B cell (primary cell): Measurements from ENCODE around the gene NUP58. TPM values are rescaled to one million over a fixed set of nuclear protein-coding genes. Genes with fewer than 3 reads are reported as not detected.

Source experiments
- ATAC-seq: fragments of 200-7000 bp; cut with Tn5 transposase; one replicate; pipeline ENCODE4 v1.10.0; 2021; ENCODE audit warnings: low read depth, mild to moderate bottlenecking, moderate number of reproducible peaks, moderate library complexity
- CTCF ChIA-PET: fragments of 350-600 bp; sonication (Branson Sonifier 250); formaldehyde crosslinking; loops from one replicate; lab custom pipeline; 2021; ENCODE audit warnings: antibody characterized with exemption, inconsistent platforms; lab: Charles Lee
- POLR2A ChIA-PET: fragments of 350-600 bp; sonication (Branson Sonifier 250); formaldehyde crosslinking; loops from one replicate; lab custom pipeline; 2021; ENCODE audit warnings: antibody characterized with exemption; lab: Charles Lee
- DNase-seq: peaks from one replicate; pipeline ENCODE4 v3.0.0; 2013
- H2AFZ ChIP-seq: 2 replicates; pipeline ENCODE4 v1.6.1; 2012; ENCODE audit warnings: mild to moderate bottlenecking, low read depth, low read length; ENCODE audit not compliant: insufficient read depth, poor library complexity, severe bottlenecking
- H3K27ac ChIP-seq, 2 donors: 1 replicate in 1 of 2; 2 replicates in 1 of 2; pipeline ENCODE4 v1.5.1; 2012 to 2013; ENCODE audit warnings: low read length in 2 of 2, mild to moderate bottlenecking in 2 of 2, moderate library complexity in 1 of 2
- H3K27me3 ChIP-seq, 4 experiments: fragments of 200-600 bp in 1 of 4; sonication (generic) in 1 of 4; replicated peaks in 1 of 4; 1 replicate in 2 of 4; 2 replicates in 2 of 4; pipeline versions ENCODE4 v1.6.1 to v1.7.0; 2013 to 2016; ENCODE audit warnings: low read length in 3 of 4, mild to moderate bottlenecking in 2 of 4, mixed read lengths in 1 of 4, moderate library complexity in 1 of 4; ENCODE audit not compliant: insufficient read depth in 4 of 4, control insufficient read depth in 3 of 4; ENCODE audit errors: control extremely low read depth in 1 of 4
- H3K36me3 ChIP-seq, 2 experiments: replicated peaks in 1 of 2; 1 replicate in 1 of 2; 2 replicates in 1 of 2; pipeline versions ENCODE4 v1.6.1 to v1.7.1; 2013; ENCODE audit warnings: low read length in 1 of 2; ENCODE audit not compliant: insufficient read depth in 2 of 2, control insufficient read depth in 1 of 2; ENCODE audit errors: control extremely low read depth in 1 of 2, extremely low read depth in 1 of 2
- H3K4me1 ChIP-seq, 2 donors: fragments of 200-600 bp in 1 of 2; sonication (generic) in 1 of 2; 1 replicate in 1 of 2; 2 replicates in 1 of 2; pipeline versions ENCODE4 v1.5.1 to v1.6.1; 2013 to 2017; ENCODE audit warnings: low read length in 2 of 2; ENCODE audit not compliant: control insufficient read depth in 2 of 2, insufficient read depth in 2 of 2
- H3K4me2 ChIP-seq: replicated peaks from 2 replicates; pipeline ENCODE3; 2012; ENCODE audit warnings: mild to moderate bottlenecking, low read depth, low read length; ENCODE audit not compliant: poor library complexity, severe bottlenecking
- H3K4me3 ChIP-seq, 5 experiments: fragments of 200-600 bp in 1 of 5; sonication (generic) in 1 of 5; 1 replicate in 3 of 5; 2 replicates in 2 of 5; pipeline versions ENCODE4 v1.5.1 to v1.7.0; 2011 to 2016; ENCODE audit warnings: low read length in 4 of 5, mild to moderate bottlenecking in 4 of 5, low read depth in 2 of 5, control low read depth in 1 of 5, moderate library complexity in 1 of 5; ENCODE audit not compliant: insufficient read depth in 1 of 5; ENCODE audit errors: control extremely low read depth in 1 of 5, extremely low read depth in 1 of 5
- H3K79me2 ChIP-seq: fragments of 200-600 bp; sonication (generic); one replicate; pipeline ENCODE4 v1.6.0; 2016; ENCODE audit warnings: low read length; ENCODE audit not compliant: control insufficient read depth, insufficient read depth
- H3K9ac ChIP-seq: fragments of 200-600 bp; sonication (generic); 2 replicates; pipeline ENCODE4 v1.6.1; 2017; ENCODE audit warnings: mild to moderate bottlenecking, low read length, moderate library complexity
- H3K9me3 ChIP-seq, 3 donors: one replicate each; pipeline versions ENCODE4 v1.6.1 to v1.7.1; 2013; ENCODE audit warnings: low read length in 2 of 3; ENCODE audit not compliant: control insufficient read depth in 2 of 3, insufficient read depth in 1 of 3; ENCODE audit errors: control extremely low read depth in 1 of 3
- H4K20me1 ChIP-seq: 2 replicates; pipeline ENCODE4 v1.6.0; 2012; ENCODE audit warnings: mild to moderate bottlenecking, low read length; ENCODE audit not compliant: insufficient read depth, control insufficient read depth, poor library complexity, severe bottlenecking
- H3K27ac Mint-ChIP-seq: one replicate; pipeline ENCODE4 v1.8.0; 2021; ENCODE audit warnings: mixed read lengths
- H3K27me3 Mint-ChIP-seq: one replicate; pipeline ENCODE4 v1.8.0; 2021; ENCODE audit warnings: mixed read lengths
- H3K4me1 Mint-ChIP-seq: one replicate; pipeline ENCODE4 v1.8.0; 2021; ENCODE audit warnings: mixed read lengths
- H3K4me3 Mint-ChIP-seq: one replicate; pipeline ENCODE4 v1.8.0; 2021; ENCODE audit warnings: mixed read lengths
- H3K9me3 Mint-ChIP-seq: one replicate; pipeline ENCODE4 v1.8.0; 2022; ENCODE audit warnings: mixed read lengths; ENCODE audit not compliant: insufficient read depth
- EZH2 ChIP-seq: IDR thresholded peaks from 2 replicates; pipeline ENCODE4 v1.6.1; 2012; ENCODE audit warnings: borderline replicate concordance, low read depth, mild to moderate bottlenecking, moderate library complexity, low read length; ENCODE audit not compliant: insufficient read depth, poor library complexity, severe bottlenecking
- WGBS: methylation state at CpG from one replicate; pipeline ENCODE4 v1.1.5; 2013; ENCODE audit warnings: missing lambda C conversion rate; ENCODE audit not compliant: insufficient coverage; 5-methylcytosine and 5-hydroxymethylcytosine counted together
- intact Hi-C: fragments of 100-400 bp; cut with micrococcal nuclease; formaldehyde crosslinking; loops from one replicate; pipeline ENCODE4 v1.10.0; 2022
- polyA plus RNA-seq: library from polyadenylated mRNA; depleted of rRNA; stranded (reverse); fragments of >200 nt; gene quantifications from 2 replicates; pipeline ENCODE4 v1.2.3, GENCODE V29; 2012
- total RNA-seq, 2 donors: library from RNA; stranded (reverse); fragments of 120-200 nt in 1 of 2; gene quantifications; 1 replicate in 1 of 2; 2 replicates in 1 of 2; pipeline versions ENCODE4 v1.2.3 to v1.2.4, GENCODE V29; 2013 to 2022
- TF ChIP-seq, protein P1 (sequence below): fragments of 200-600 bp; IDR thresholded peaks from one replicate; pipeline ENCODE4 v1.8.0; 2022; ENCODE audit warnings: antibody characterized with exemption, mild to moderate bottlenecking

The NUP58 gene
- total and polyA plus RNA-seq, 2 donors (not counting 1 experiment from before 2014, with no cell fraction given) = 11.8 to 41.0 TPM

DNA sequence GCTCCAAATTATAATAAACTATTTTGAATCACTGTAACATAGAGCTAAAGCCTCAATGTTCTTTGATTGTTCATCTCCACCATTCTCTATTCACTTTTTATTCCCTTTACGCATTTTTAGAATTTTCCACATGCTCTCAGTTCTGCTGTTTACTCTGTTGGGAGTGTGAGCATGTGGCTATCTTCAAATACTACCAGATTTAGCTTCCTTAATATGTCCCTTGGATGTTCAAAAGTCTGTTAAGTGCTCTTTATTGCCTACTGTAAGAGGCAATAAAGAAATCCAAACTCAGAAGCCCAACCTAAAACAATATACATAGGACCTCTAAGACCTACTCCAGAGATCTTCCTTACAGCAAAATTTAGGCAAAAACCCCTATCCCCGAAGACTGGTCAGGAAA, 48.7 kb upstream of the NUP58 start:
- Histone ChIP-seq H3K4me2 (no peak overlapping the region), H4K20me1 (no peaks in the 10 kb centered on the region), H3K27me3 (no peaks in the 10 kb centered on the region), H3K4me3 (no peak overlapping the region), H2AFZ (no peak overlapping the region), H3K9ac (no peak overlapping the region), H3K79me2 (no peaks in the 10 kb centered on the region), H3K27ac (no peak overlapping the region), H3K9me3 (no peaks in the 10 kb centered on the region), H3K4me1 (peaks cover 0 to 13% of the 10 kb centered on the region in 2 donors), H3K36me3 (peaks cover 25 to 30% of the 10 kb centered on the region in 2 experiments)
- intact Hi-C loops = loop anchor here (5.0 kb wide), 1 partner anchor 35 kb away; the partner anchor contains the start of gene MTMR6
- peaks cover 12% of the 10 kb centered on the region for H3K4me1 Mint-ChIP-seq
- no peaks in the 10 kb centered on the region for H3K9me3 Mint-ChIP-seq
- no peak overlapping the region for H3K4me3 Mint-ChIP-seq
- DNase-seq (no peak), ATAC-seq (no peak)
- ChIA-PET POLR2A (no interaction called here), CTCF (interaction anchor here (1.3 to 1.4 kb wide), 2 partner anchors 49 to 72 kb away, joined by 3 to 4 read pairs; no protein-coding TSS in a partner anchor)
- no peak overlapping the region for H3K27ac Mint-ChIP-seq
- no peaks in the 10 kb centered on the region for H3K27me3 Mint-ChIP-seq
- TF ChIP-seq EZH2 = no peak
- TF ChIP-seq, protein P1, sequence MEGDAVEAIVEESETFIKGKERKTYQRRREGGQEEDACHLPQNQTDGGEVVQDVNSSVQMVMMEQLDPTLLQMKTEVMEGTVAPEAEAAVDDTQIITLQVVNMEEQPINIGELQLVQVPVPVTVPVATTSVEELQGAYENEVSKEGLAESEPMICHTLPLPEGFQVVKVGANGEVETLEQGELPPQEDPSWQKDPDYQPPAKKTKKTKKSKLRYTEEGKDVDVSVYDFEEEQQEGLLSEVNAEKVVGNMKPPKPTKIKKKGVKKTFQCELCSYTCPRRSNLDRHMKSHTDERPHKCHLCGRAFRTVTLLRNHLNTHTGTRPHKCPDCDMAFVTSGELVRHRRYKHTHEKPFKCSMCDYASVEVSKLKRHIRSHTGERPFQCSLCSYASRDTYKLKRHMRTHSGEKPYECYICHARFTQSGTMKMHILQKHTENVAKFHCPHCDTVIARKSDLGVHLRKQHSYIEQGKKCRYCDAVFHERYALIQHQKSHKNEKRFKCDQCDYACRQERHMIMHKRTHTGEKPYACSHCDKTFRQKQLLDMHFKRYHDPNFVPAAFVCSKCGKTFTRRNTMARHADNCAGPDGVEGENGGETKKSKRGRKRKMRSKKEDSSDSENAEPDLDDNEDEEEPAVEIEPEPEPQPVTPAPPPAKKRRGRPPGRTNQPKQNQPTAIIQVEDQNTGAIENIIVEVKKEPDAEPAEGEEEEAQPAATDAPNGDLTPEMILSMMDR = no peak
- whole genome bisulfite sequencing = no CpG with 5 or more reads among the region's 2 CpGs

DNA sequence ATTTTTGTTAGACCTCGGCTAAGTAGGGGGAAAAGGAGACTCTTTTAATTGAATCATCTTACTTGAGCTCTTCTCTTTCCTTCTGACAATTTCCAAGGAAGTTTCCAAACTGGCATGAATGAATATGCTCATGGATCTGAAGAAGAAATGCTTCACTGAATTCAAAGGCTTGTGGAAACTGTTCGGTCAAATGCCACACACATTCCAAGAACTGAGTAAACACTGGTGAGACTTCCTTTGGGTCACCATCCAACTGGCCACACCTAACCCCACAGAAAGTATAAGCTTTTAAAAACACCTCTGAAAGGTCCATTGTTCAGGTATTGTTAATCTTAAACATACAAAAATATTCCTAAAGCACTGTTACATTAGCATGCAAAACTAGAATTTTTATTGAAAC, 47.7 kb upstream of the NUP58 start:
- WGBS = 100% methylated on average over 1 of the region's 2 CpGs
- H3K9me3 Mint-ChIP-seq = no peaks in the 10 kb centered on the region
- H3K27me3 Mint-ChIP-seq = no peaks in the 10 kb centered on the region
- no peak overlapping the region for H3K27ac ChIP-seq
- H3K4me3 Mint-ChIP-seq = no peak overlapping the region
- H3K79me2 ChIP-seq = no peaks in the 10 kb centered on the region
- no peaks in the 10 kb centered on the region for H3K27me3 ChIP-seq
- peaks cover 25 to 30% of the 10 kb centered on the region in 2 experiments for H3K36me3 ChIP-seq
- ATAC-seq (no peak), DNase-seq (no peak)
- no peak overlapping the region for H3K4me2 ChIP-seq
- H3K27ac Mint-ChIP-seq = no peak overlapping the region
- H3K9me3 ChIP-seq = no peaks in the 10 kb centered on the region
- no peak for TF ChIP-seq EZH2
- TF ChIP-seq, protein P1 = no peak
- H3K4me3 ChIP-seq = no peak overlapping the region
- H4K20me1 ChIP-seq = no peaks in the 10 kb centered on the region
- H3K4me1 ChIP-seq = peaks cover 0 to 3% of the 10 kb centered on the region in 2 donors
- no peak overlapping the region for H3K9ac ChIP-seq
- ChIA-PET POLR2A (no interaction called here), CTCF (interaction anchor here (1.3 to 1.4 kb wide), 2 partner anchors 48 to 73 kb away, joined by 3 to 4 read pairs; no protein-coding TSS in a partner anchor)
- H2AFZ ChIP-seq = no peak overlapping the region
- H3K4me1 Mint-ChIP-seq = peaks cover 3% of the 10 kb centered on the region
- intact Hi-C loops = loop anchor here (5.0 kb wide), 1 partner anchor 34 kb away; the partner anchor contains the start of gene MTMR6
